K562 (cell line): ENCODE results near the gene ANKRD65. TPM values are rescaled to one million over a fixed set of nuclear protein-coding genes. Genes with fewer than 3 reads are reported as not detected.
A peak's percentile ranks its signal among the peaks of the same experiment; 100 is the strongest.

Experiments
- ARHGAP35 ChIP-seq: fragments of 450-650 bp; IDR thresholded peaks from 2 replicates; pipeline ENCODE4 v1.6.1; 2018; ENCODE audit not compliant: partially characterized antibody
- ARID1B ChIP-seq: fragments of 450-650 bp; IDR thresholded peaks from 2 replicates; pipeline ENCODE4 v1.6.1; 2016; ENCODE audit warnings: antibody characterized with exemption, mild to moderate bottlenecking, inconsistent platforms
- ATF7 ChIP-seq: fragments of 450-650 bp; IDR thresholded peaks from 2 replicates; pipeline ENCODE4 v1.7.1; 2014; ENCODE audit warnings: mild to moderate bottlenecking, moderate library complexity
- FOXA1 ChIP-seq: fragments of 450-650 bp; IDR thresholded peaks from 2 replicates; pipeline ENCODE4 v1.6.1; 2016; ENCODE audit warnings: mild to moderate bottlenecking, borderline replicate concordance
- FOXK2 ChIP-seq, 2 experiments: fragments of 450-650 bp; IDR thresholded peaks in 1 of 2; conservative IDR thresholded peaks in 1 of 2; 2 replicates each; pipeline ENCODE4 v1.6.1; 2016; ENCODE audit warnings: low read depth in 2 of 2, mild to moderate bottlenecking in 1 of 2
- MEF2D ChIP-seq: conservative IDR thresholded peaks from 2 replicates; pipeline ENCODE4 v1.6.1; 2016; ENCODE audit warnings: low read depth, missing genetic modification characterization, missing compliant biosample characterization
- MTA3 ChIP-seq: fragments of 450-650 bp; formaldehyde crosslinking; IDR thresholded peaks from 2 replicates; pipeline ENCODE4 v1.6.1; 2017; ENCODE audit warnings: mild to moderate bottlenecking, borderline replicate concordance
- NR4A1 ChIP-seq, 2 experiments: fragments of 250-450 bp in 1 of 2; fragments of 450-650 bp in 1 of 2; sonication (Bioruptor Pico) in 1 of 2; IDR thresholded peaks; 2 replicates each; pipeline versions ENCODE4 v1.4.0 to v1.6.1; 2016 to 2020; ENCODE audit warnings: mild to moderate bottlenecking in 2 of 2, missing compliant biosample characterization in 1 of 2, missing genetic modification characterization in 1 of 2, moderate library complexity in 1 of 2
- NRF1 ChIP-seq, 2 experiments: fragments of 450-650 bp; IDR thresholded peaks in 1 of 2; conservative IDR thresholded peaks in 1 of 2; 2 replicates each; pipeline ENCODE4 v1.6.1; 2014; ENCODE audit warnings: mild to moderate bottlenecking in 2 of 2
- RFX7 ChIP-seq: fragments of 250-450 bp; sonication (Bioruptor Pico); IDR thresholded peaks from 2 replicates; pipeline ENCODE4 v1.5.1; 2021; ENCODE audit warnings: mild to moderate bottlenecking
- RUNX1 ChIP-seq: sonication (generic); IDR thresholded peaks from 2 replicates; pipeline ENCODE4 v1.6.1; 2016; ENCODE audit warnings: antibody characterized with exemption, low read depth
- TRIM28 ChIP-seq: fragments of 450-650 bp; IDR thresholded peaks from 2 replicates; pipeline ENCODE4 v1.6.1; 2017
- YBX1 ChIP-seq: fragments of 450-650 bp; IDR thresholded peaks from 2 replicates; pipeline ENCODE4 v1.7.1; 2016; ENCODE audit warnings: mild to moderate bottlenecking
- ZNF197 ChIP-seq: fragments of 200-800 bp; sonication (Bioruptor generic); IDR thresholded peaks from 2 replicates; pipeline ENCODE4 v1.6.1; 2016; ENCODE audit warnings: low read depth, missing genetic modification characterization, missing compliant biosample characterization
- ZNF354B ChIP-seq: fragments of 250-450 bp; sonication (Bioruptor Pico); IDR thresholded peaks from 2 replicates; pipeline ENCODE4 v1.4.0; 2020
- ZNF445 ChIP-seq: fragments of 250-450 bp; sonication (Bioruptor Pico); IDR thresholded peaks from 2 replicates; pipeline ENCODE4 v1.4.0; 2020; ENCODE audit warnings: low read depth, mild to moderate bottlenecking, moderate library complexity
- ZNF766 ChIP-seq: fragments of 200-800 bp; sonication (Bioruptor generic); conservative IDR thresholded peaks from 2 replicates; pipeline ENCODE4 v1.6.1; 2016; ENCODE audit warnings: missing genetic modification characterization, missing compliant biosample characterization
- polyA plus RNA-seq, 8 experiments: library from polyadenylated mRNA; depleted of rRNA in 4 of 8; stranded (reverse) in 5 of 8; unstranded in 3 of 8; fragments of >200 nt; fragmentation: Nextera tagmentation in 2 of 8; fragmentation: Illumina TruSeq in 1 of 8; extraction: Ambion mirVana in 2 of 8; extraction: Trizol in 1 of 8; gene quantifications; 2 replicates each; pipeline versions ENCODE4 v1.2.1 to v1.2.3, GENCODE V29; 2011 to 2014; ENCODE audit warnings: inconsistent platforms in 1 of 8, missing spikeins in 1 of 8
- total RNA-seq, 7 experiments: library from RNA; depleted of rRNA in 6 of 7; stranded (reverse); fragments of >200 nt in 6 of 7; fragmentation: Illumina TruSeq in 2 of 7; extraction: Trizol in 2 of 7; gene quantifications; 2 replicates each; pipeline versions ENCODE4 v1.2.1 to v1.2.3, GENCODE V29; 2011 to 2021; ENCODE audit warnings: low replicate concordance in 1 of 7
- TF ChIP-seq, protein P1 (sequence below): fragments of 250-450 bp; sonication (Bioruptor Pico); IDR thresholded peaks from 2 replicates; pipeline ENCODE4 v1.4.0; 2020; ENCODE audit warnings: mild to moderate bottlenecking, moderate library complexity
- TF ChIP-seq, protein P2 (sequence below): fragments of 250-450 bp; sonication (Bioruptor Pico); IDR thresholded peaks from 2 replicates; pipeline ENCODE4 v1.8.0; 2021; ENCODE audit warnings: moderate library complexity, mild to moderate bottlenecking, inconsistent platforms
- TF ChIP-seq, protein P3 (sequence below): fragments of 200-800 bp; sonication (Bioruptor generic); IDR thresholded peaks from 2 replicates; pipeline ENCODE4 v1.6.1; 2016; ENCODE audit warnings: missing genetic modification characterization, missing compliant biosample characterization
- TF ChIP-seq, protein P4 (sequence below): sonication (generic); formaldehyde crosslinking; IDR thresholded peaks from 2 replicates; pipeline ENCODE4 v1.8.0; 2022; ENCODE audit warnings: mild to moderate bottlenecking, low read depth, missing genetic modification reagents

The ANKRD65 gene
- total and polyA plus RNA-seq, 9 of the 15 experiments (the other 6 are each of a cell fraction or from before 2014, with no cell fraction given): not detected

DNA sequence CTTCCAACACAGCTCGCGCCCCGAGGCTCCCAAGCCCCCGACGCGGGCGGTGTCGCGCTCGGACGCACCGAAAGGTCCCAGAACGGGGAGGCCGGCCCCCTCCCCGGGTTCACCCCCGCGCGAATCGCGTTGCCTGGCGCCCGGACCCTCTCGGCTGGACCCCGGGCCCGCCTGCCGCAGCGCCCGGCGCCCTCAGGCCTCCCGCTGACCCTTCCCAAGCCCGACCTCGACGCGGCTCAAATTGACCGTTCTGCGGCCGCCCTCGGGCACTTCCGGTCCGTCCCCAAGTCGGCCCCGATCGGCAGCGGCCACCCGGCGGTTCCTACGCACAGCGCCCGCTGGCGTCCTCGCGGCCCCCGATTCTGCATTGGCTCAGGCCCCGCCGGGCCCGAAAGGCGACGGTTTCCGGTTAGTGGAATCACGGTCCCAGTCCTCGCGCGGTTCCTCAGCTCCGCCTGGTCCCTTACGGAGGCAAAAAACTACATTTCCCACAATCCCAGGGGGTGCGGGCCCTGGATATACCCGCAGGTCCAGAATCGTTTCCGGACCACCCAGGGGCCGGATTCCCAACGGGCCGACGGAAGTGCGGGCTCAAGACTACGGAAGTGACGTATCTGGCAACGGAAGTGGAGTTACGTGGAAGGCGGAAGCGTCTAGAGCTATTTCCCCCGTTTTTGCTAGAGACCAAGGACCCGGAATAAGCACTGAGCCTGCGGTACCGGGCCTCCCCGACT lies 46.0 kb downstream of the ANKRD65 start, which contains the start of gene AURKAIP1 (continued):
- TF ChIP-seq, protein P1, sequence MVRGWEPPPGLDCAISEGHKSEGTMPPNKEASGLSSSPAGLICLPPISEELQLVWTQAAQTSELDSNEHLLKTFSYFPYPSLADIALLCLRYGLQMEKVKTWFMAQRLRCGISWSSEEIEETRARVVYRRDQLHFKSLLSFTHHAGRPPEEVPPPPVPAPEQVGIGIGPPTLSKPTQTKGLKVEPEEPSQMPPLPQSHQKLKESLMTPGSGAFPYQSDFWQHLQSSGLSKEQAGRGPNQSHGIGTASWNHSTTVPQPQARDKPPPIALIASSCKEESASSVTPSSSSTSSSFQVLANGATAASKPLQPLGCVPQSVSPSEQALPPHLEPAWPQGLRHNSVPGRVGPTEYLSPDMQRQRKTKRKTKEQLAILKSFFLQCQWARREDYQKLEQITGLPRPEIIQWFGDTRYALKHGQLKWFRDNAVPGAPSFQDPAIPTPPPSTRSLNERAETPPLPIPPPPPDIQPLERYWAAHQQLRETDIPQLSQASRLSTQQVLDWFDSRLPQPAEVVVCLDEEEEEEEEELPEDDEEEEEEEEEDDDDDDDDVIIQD (CRISPR knock-in tag): no peak
- TF ChIP-seq ARHGAP35: peak; percentile 91
- TF ChIP-seq, protein P2, sequence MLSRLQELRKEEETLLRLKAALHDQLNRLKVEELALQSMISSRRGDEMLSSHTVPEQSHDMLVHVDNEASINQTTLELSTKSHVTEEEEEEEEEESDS (CRISPR knock-in tag): no peak
- no peak for TF ChIP-seq YBX1
- peak; percentile 47 to 66; a peak in 3 of 4 replicates for TF ChIP-seq NRF1 (conservative IDR thresholded peaks at IDR 0.05 in 1 of 2, IDR thresholded peaks at IDR 0.05 in 1 of 2)
- TF ChIP-seq FOXA1: no peak
- peak; percentile 42 for TF ChIP-seq MEF2D (tag)
- no peak; the same call in 1 of the 2 replicates for TF ChIP-seq ARID1B
- TF ChIP-seq ZNF354B: peak; percentile 34; the same call in 1 of the 2 replicates
- TF ChIP-seq ATF7: peak; percentile 97
- peak; percentile 64 to 89; a peak in 2 of 4 replicates for TF ChIP-seq FOXK2 (conservative IDR thresholded peaks at IDR 0.05 in 1 of 2, IDR thresholded peaks at IDR 0.05 in 1 of 2; ENCODE audit: low read depth in 2 of 2)
- TF ChIP-seq MTA3: peak; percentile 97
- TF ChIP-seq NR4A1 (CRISPR knock-in tag; IDR thresholded peaks at IDR 0.05): no peak
- peak; percentile 89; the same call in 1 of the 2 replicates for TF ChIP-seq NR4A1 (tag; IDR thresholded peaks at IDR 0.05)
- TF ChIP-seq TRIM28: peak; percentile 91; the same call in 1 of the 2 replicates
- TF ChIP-seq ZNF197 (CRISPR knock-in tag): peak; percentile 90
- TF ChIP-seq ZNF445 (CRISPR knock-in tag): 0 out of 2 replicates have a peak, but pooled peaks have one; percentile 60
- TF ChIP-seq, protein P3, sequence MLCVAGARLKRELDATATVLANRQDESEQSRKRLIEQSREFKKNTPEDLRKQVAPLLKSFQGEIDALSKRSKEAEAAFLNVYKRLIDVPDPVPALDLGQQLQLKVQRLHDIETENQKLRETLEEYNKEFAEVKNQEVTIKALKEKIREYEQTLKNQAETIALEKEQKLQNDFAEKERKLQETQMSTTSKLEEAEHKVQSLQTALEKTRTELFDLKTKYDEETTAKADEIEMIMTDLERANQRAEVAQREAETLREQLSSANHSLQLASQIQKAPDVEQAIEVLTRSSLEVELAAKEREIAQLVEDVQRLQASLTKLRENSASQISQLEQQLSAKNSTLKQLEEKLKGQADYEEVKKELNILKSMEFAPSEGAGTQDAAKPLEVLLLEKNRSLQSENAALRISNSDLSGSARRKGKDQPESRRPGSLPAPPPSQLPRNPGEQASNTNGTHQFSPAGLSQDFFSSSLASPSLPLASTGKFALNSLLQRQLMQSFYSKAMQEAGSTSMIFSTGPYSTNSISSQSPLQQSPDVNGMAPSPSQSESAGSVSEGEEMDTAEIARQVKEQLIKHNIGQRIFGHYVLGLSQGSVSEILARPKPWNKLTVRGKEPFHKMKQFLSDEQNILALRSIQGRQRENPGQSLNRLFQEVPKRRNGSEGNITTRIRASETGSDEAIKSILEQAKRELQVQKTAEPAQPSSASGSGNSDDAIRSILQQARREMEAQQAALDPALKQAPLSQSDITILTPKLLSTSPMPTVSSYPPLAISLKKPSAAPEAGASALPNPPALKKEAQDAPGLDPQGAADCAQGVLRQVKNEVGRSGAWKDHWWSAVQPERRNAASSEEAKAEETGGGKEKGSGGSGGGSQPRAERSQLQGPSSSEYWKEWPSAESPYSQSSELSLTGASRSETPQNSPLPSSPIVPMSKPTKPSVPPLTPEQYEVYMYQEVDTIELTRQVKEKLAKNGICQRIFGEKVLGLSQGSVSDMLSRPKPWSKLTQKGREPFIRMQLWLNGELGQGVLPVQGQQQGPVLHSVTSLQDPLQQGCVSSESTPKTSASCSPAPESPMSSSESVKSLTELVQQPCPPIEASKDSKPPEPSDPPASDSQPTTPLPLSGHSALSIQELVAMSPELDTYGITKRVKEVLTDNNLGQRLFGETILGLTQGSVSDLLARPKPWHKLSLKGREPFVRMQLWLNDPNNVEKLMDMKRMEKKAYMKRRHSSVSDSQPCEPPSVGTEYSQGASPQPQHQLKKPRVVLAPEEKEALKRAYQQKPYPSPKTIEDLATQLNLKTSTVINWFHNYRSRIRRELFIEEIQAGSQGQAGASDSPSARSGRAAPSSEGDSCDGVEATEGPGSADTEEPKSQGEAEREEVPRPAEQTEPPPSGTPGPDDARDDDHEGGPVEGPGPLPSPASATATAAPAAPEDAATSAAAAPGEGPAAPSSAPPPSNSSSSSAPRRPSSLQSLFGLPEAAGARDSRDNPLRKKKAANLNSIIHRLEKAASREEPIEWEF (CRISPR knock-in tag): no peak
- TF ChIP-seq ZNF766 (CRISPR knock-in tag): peak; percentile 87; the same call in 1 of the 2 replicates
- TF ChIP-seq RFX7 (CRISPR knock-in tag): no peak
- TF ChIP-seq, protein P4, sequence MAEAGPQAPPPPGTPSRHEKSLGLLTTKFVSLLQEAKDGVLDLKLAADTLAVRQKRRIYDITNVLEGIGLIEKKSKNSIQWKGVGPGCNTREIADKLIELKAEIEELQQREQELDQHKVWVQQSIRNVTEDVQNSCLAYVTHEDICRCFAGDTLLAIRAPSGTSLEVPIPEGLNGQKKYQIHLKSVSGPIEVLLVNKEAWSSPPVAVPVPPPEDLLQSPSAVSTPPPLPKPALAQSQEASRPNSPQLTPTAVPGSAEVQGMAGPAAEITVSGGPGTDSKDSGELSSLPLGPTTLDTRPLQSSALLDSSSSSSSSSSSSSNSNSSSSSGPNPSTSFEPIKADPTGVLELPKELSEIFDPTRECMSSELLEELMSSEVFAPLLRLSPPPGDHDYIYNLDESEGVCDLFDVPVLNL (CRISPR knock-in tag): peak; percentile 55; the same call in 1 of the 2 replicates
- peak; percentile 30; the same call in 1 of the 2 replicates for TF ChIP-seq RUNX1
